ENCODE measurements around the gene AP2A2.

DNA sequence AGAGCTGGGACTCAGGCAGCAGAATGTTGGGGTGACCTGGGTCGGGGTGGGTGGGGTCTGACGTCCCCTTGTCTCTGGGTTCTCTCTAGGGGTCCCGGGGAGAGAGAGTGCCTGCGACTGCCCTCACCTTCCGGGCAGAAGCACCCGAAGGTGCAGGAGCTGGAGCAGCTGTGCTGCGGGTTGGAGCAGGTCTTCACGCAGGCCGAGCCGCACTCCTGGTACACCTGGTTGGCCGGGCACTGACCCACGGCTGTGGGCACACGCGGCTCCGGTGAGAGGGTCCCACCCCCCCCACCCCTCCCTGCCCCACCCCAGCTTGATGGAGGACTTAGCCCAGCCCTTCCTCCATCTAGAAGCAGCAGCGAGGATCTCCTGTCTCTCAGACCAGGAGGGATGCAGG is 104.4 kb downstream of the AP2A2 start:
- TF ChIP-seq, protein P1, sequence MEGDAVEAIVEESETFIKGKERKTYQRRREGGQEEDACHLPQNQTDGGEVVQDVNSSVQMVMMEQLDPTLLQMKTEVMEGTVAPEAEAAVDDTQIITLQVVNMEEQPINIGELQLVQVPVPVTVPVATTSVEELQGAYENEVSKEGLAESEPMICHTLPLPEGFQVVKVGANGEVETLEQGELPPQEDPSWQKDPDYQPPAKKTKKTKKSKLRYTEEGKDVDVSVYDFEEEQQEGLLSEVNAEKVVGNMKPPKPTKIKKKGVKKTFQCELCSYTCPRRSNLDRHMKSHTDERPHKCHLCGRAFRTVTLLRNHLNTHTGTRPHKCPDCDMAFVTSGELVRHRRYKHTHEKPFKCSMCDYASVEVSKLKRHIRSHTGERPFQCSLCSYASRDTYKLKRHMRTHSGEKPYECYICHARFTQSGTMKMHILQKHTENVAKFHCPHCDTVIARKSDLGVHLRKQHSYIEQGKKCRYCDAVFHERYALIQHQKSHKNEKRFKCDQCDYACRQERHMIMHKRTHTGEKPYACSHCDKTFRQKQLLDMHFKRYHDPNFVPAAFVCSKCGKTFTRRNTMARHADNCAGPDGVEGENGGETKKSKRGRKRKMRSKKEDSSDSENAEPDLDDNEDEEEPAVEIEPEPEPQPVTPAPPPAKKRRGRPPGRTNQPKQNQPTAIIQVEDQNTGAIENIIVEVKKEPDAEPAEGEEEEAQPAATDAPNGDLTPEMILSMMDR (IDR thresholded peaks at IDR 0.05): no peak
- TF ChIP-seq EZH2 (IDR thresholded peaks at IDR 0.05; ENCODE audit: borderline replicate concordance, insufficient read depth, low read depth, low read length, poor library complexity, severe bottlenecking): no peak

Data from B cell (primary cell).